Breast epithelium (tissue), 4 donors: ENCODE data around the gene PADI1. TPM values are rescaled to one million over a fixed set of nuclear protein-coding genes. Genes with fewer than 3 reads are reported as not detected.

Experiments
- DNase-seq, 2 donors: peaks; one replicate each; pipeline ENCODE4 v3.0.0-alpha.2; 2019; ENCODE audit warnings: low spot score in 2 of 2
- H3K27ac ChIP-seq, 2 donors: fragments of 200-600 bp; sonication (generic) in 1 of 2; one replicate each; pipeline ENCODE4 v1.5.1; 2016 to 2019; ENCODE audit warnings: mild to moderate bottlenecking in 1 of 2
- H3K27me3 ChIP-seq, 2 donors: fragments of 200-600 bp; sonication (generic) in 1 of 2; one replicate each; pipeline versions ENCODE4 v1.5.1 to v1.6.0; 2017 to 2019; ENCODE audit warnings: control low read depth in 1 of 2, mild to moderate bottlenecking in 1 of 2
- H3K36me3 ChIP-seq: fragments of 200-600 bp; one replicate; pipeline ENCODE4 v1.5.1; 2019
- H3K4me1 ChIP-seq, 2 donors: fragments of 200-600 bp; sonication (generic); one replicate each; pipeline ENCODE4 v1.5.1; 2016 to 2019; ENCODE audit warnings: control low read depth in 1 of 2
- H3K4me3 ChIP-seq, 3 donors: fragments of 200-600 bp; sonication (generic); 1 replicate in 2 of 3; 2 replicates in 1 of 3; pipeline ENCODE4 v1.5.1; 2016 to 2019; ENCODE audit warnings: mild to moderate bottlenecking in 3 of 3, moderate library complexity in 2 of 3
- H3K9me3 ChIP-seq, 2 donors: fragments of 200-600 bp; sonication (generic) in 1 of 2; one replicate each; pipeline ENCODE4 v1.5.1; 2016 to 2019; ENCODE audit warnings: control low read depth in 1 of 2
- CTCF ChIP-seq, 3 donors: fragments of 450-650 bp; IDR thresholded peaks; one replicate each; pipeline ENCODE4 v1.5.1; 2016 to 2017; ENCODE audit warnings: antibody characterized with exemption in 3 of 3, mild to moderate bottlenecking in 3 of 3, moderate library complexity in 3 of 3
- POLR2A ChIP-seq: fragments of 450-650 bp; IDR thresholded peaks from one replicate; pipeline ENCODE4 v1.6.1; 2016; ENCODE audit warnings: antibody characterized with exemption, mild to moderate bottlenecking, moderate library complexity
- POLR2AphosphoS5 ChIP-seq, 3 donors: sonication (generic); formaldehyde crosslinking; IDR thresholded peaks; one replicate each; pipeline ENCODE4 v1.6.1; 2017; ENCODE audit warnings: antibody characterized with exemption in 3 of 3
- intact Hi-C: fragments of 100-400 bp; cut with DNase I; formaldehyde crosslinking; loops from one replicate; pipeline ENCODE4 v1.15.1; 2023; ENCODE audit warnings: low total_unique reads
- total RNA-seq, 3 donors: library from RNA; depleted of rRNA; stranded (reverse); fragments of >200 nt; gene quantifications; one replicate each; pipeline ENCODE4 v1.1.0, GENCODE V29; 2016

Gene PADI1
- total RNA-seq, 3 donors from 2014 or later: 0.33 TPM; not detected in 2

DNA sequence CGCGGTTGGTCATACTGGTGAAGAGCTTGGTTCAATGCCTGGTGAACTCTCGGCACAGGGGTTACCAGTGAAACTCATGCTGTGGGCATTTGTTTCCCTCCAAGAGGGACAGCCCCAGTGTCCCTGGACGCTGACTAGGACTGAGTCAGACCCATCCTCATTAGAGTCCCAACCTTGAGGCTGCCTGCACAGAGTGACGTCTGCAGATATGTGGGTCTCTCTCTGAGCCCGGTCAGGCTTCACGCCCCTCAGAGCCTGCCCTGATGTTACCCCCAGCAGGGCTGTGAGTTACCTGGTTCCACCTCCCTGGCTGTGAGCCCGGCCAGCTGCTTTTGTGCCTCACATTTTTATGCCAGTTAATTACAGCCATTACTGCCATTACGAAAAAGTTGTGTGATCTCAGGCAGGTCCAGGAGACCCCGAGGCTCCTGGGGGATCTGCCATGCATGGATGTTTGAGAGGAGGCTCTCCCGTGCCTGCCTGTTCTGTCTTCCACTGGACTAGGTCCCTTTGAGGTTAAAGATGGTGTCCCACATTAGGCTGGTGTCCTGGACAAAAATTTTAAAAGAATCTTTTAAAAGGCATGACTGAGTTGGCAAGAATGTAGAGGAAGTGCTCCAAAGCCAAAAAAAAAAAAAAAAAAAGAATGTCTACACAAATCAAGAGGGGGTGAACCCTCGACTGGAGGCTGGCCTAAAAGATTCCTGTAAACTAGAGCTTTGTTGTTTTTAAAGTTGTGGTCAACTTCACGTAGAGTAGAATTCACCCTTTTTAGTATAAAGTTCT lies 36.6 kb upstream of the PADI1 start:
- peak in 1 of 2 donors; percentile 24 for DNase-seq
- no peaks in the 10 kb centered on the region for H3K36me3 ChIP-seq
- no peaks in the 10 kb centered on the region for H3K4me1 ChIP-seq
- H3K27ac ChIP-seq: peak overlapping the region; percentile 66 to 76
- TF ChIP-seq CTCF (IDR thresholded peaks at IDR 0.05): no peak
- no peak for TF ChIP-seq POLR2AphosphoS5 (IDR thresholded peaks at IDR 0.05)
- no peak for TF ChIP-seq POLR2A
- intact Hi-C loops: no loop called here
- H3K27me3 ChIP-seq: no peaks in the 10 kb centered on the region
- no peak overlapping the region for H3K4me3 ChIP-seq
- no peaks in the 10 kb centered on the region for H3K9me3 ChIP-seq

DNA sequence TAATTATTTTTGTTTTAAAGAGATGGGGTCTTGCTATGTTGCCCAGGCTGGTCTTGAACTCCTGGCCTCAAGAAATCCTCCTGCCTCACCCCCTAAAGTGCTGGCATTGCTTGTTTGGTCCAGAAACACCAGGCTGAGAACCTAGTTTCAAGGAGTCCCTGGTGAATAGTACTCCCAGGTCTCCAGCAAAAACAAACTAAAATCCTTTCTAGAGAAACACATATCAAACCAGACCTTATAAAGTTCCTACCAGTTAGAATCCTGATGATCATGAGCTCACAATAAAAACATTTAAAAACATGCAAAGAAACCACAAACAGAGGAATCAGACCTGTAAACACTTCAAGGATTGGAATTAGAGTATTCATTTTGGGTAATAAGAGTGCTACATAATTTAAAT lies 34.4 kb upstream of the PADI1 start:
- no peak overlapping the region for H3K4me3 ChIP-seq
- H3K36me3 ChIP-seq: no peaks in the 10 kb centered on the region
- TF ChIP-seq CTCF (IDR thresholded peaks at IDR 0.05): no peak
- TF ChIP-seq POLR2AphosphoS5 (IDR thresholded peaks at IDR 0.05): no peak
- TF ChIP-seq POLR2A: no peak
- no peaks in the 10 kb centered on the region for H3K9me3 ChIP-seq
- H3K4me1 ChIP-seq: no peaks in the 10 kb centered on the region
- no peaks in the 10 kb centered on the region for H3K27me3 ChIP-seq
- no peak for DNase-seq
- intact Hi-C loops: no loop called here
- H3K27ac ChIP-seq: no peak overlapping the region

DNA sequence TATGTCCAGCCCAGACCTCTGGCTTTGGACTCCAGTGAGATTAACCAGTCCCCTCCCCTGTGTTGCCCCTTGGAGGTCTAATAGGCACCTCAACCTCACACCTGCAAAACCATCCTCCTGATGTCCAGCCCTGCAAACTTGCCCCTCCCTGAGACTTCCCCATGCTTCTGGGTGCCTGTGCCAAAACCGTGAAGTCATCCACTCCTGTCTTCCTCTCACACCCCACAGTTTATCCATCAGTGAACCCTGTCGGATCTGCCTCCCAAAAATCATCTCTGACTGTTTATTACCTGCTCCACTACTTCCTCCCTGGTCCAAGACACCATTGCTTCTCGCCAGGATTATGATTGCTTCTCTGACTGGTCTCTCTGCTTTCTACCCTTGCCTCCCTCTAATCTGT lies 31.7 kb upstream of the PADI1 start:
- no peaks in the 10 kb centered on the region for H3K9me3 ChIP-seq
- H3K36me3 ChIP-seq: no peaks in the 10 kb centered on the region
- no peak for TF ChIP-seq CTCF (IDR thresholded peaks at IDR 0.05)
- TF ChIP-seq POLR2A: no peak
- no peak for TF ChIP-seq POLR2AphosphoS5 (IDR thresholded peaks at IDR 0.05)
- H3K27me3 ChIP-seq: no peaks in the 10 kb centered on the region
- intact Hi-C loops: no loop called here
- no peak for DNase-seq
- H3K4me3 ChIP-seq: no peak overlapping the region
- no peaks in the 10 kb centered on the region for H3K4me1 ChIP-seq
- no peak overlapping the region for H3K27ac ChIP-seq

DNA sequence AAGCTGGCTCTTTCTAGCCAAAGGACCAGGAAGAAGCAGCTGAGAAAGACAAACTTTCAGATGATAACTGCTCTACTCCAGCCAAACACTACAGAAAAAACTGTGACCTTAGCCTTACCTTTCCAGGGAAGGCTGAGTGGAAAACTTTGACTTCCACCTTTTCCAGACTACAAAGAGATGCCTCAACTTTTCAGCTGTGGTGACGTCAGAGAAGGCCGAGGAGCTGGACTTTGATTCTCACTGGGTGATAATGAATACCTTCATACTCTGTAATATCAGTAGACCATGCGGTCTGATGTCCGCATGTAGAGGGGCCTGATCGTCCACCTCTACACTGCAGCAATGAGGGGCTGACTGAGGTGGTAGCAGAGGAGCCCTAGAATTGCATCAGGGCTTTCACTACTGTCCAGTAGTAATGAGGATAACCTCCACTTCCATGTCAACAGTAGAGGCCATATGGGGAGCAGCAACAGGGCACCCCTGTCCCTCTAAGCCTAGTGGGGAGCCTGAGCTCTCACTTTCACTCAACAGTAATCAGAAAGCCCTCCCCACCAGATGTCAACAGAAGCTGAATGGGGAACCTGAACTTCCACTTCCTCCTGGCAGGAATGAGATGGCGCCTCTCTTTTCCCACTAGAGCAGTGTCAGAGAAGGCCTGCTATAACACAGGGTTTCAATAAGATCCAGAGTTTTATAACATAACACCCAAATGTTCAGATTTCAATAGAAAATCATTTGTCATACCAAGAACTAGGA lies 28.4 kb upstream of the PADI1 start:
- Histone ChIP-seq H3K9me3 (no peaks in the 10 kb centered on the region), H3K4me3 (no peak overlapping the region), H3K4me1 (no peaks in the 10 kb centered on the region), H3K27me3 (no peaks in the 10 kb centered on the region), H3K36me3 (no peaks in the 10 kb centered on the region), H3K27ac (no peak overlapping the region)
- TF ChIP-seq POLR2A (no peak), CTCF (IDR thresholded peaks at IDR 0.05) (no peak), POLR2AphosphoS5 (IDR thresholded peaks at IDR 0.05) (no peak)
- no peak for DNase-seq
- intact Hi-C loops: no loop called here

DNA sequence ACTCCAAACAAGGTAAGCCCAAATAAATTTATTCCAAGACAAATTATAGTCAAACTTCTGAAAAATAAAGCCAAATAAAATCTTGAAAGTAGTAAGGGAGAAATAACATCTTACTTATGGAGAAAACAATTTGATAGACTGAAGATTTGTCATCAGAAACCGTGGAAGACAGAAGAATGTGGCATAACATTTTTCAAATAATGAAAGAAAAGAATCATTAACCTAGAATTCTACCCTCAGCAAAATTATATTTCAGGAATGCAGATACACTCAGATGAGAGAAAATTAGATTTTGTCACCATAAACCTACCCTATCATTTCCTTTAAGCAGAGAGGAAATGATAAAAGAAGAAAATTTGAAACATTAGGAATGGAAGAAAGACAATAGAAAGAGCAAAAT lies 27.3 kb upstream of the PADI1 start:
- Histone ChIP-seq H3K4me1 (no peaks in the 10 kb centered on the region), H3K4me3 (no peak overlapping the region), H3K27me3 (no peaks in the 10 kb centered on the region), H3K9me3 (no peaks in the 10 kb centered on the region), H3K27ac (no peak overlapping the region), H3K36me3 (no peaks in the 10 kb centered on the region)
- TF ChIP-seq CTCF (IDR thresholded peaks at IDR 0.05): no peak
- no peak for DNase-seq
- intact Hi-C loops: no loop called here
